HepG2 (cell line): ENCODE data around the gene HLA-DQB2. TPM values are rescaled to one million over a fixed set of nuclear protein-coding genes. Genes with fewer than 3 reads are reported as not detected.

ENCODE experiments used
- ATAC-seq: fragments of 200-7000 bp; cut with Tn5 transposase; 3 replicates; pipeline ENCODE4 v1.9.1; 2020; ENCODE audit warnings: mild to moderate bottlenecking, moderate library complexity
- BruUV-seq: library from RNA; stranded (reverse); fragments of 400-500 nt; replicated peaks from 2 replicates; lab custom pipeline; 2021; lab: Mats Ljungman, UMichigan
- CTCF ChIA-PET: fragments of 300-600 bp; formaldehyde crosslinking; extraction: SDS; loops from one replicate; lab custom pipeline; 2021; ENCODE audit warnings: low total read pairs, inconsistent platforms, low intra/inter-chr PET ratio; lab: Yijun Ruan, JAX
- POLR2A ChIA-PET: fragments of 350-600 bp; sonication (Branson Sonifier 250); formaldehyde crosslinking; loops from one replicate; lab custom pipeline; 2020; ENCODE audit warnings: antibody characterized with exemption, inconsistent platforms; lab: Yijun Ruan, JAX
- DNase-seq: peaks from one replicate; pipeline ENCODE4 v3.0.0-alpha.2; 2015; ENCODE audit warnings: low spot score
- FAIRE-seq: peaks from 3 replicates; lab custom pipeline; 2011; peaks lifted over from hg19 to GRCh38; lab: Jason Lieb, UNC
- H2AFZ ChIP-seq: one replicate; pipeline ENCODE4 v1.6.1; 2011; ENCODE audit warnings: low read length, inconsistent platforms
- H3K27ac ChIP-seq: fragments of 300-600 bp; 3 replicates; pipeline ENCODE4 v1.8.0; 2011; ENCODE audit warnings: mixed run types, mild to moderate bottlenecking, mixed read lengths, low read length, inconsistent platforms; ENCODE audit not compliant: insufficient read depth; ENCODE audit errors: extremely low read length
- H3K27me3 ChIP-seq, 2 experiments: fragments of 200-600 bp in 1 of 2; 2 replicates in 1 of 2; 3 replicates in 1 of 2; pipeline versions ENCODE4 v1.6.0 to v1.8.0; 2011; ENCODE audit warnings: low read length in 2 of 2, mild to moderate bottlenecking in 2 of 2, moderate library complexity in 2 of 2, inconsistent platforms in 1 of 2; ENCODE audit not compliant: insufficient read depth in 2 of 2, control insufficient read depth in 1 of 2
- H3K36me3 ChIP-seq, 2 experiments: fragments of 200-600 bp in 1 of 2; replicated peaks in 1 of 2; 2 replicates in 1 of 2; 3 replicates in 1 of 2; pipeline versions ENCODE4 v1.5.1 to v1.8.0; 2011; ENCODE audit warnings: low read length in 2 of 2, inconsistent platforms in 1 of 2; ENCODE audit not compliant: insufficient read depth in 2 of 2, control insufficient read depth in 1 of 2
- H3K4me1 ChIP-seq: 2 replicates; pipeline ENCODE4 v1.5.1; 2012; ENCODE audit warnings: low read length, inconsistent platforms; ENCODE audit not compliant: insufficient read depth
- H3K4me2 ChIP-seq: 2 replicates; pipeline ENCODE4 v1.6.0; 2011; ENCODE audit warnings: low read depth, low read length, inconsistent platforms
- H3K4me3 ChIP-seq, 3 experiments: fragments of 200-600 bp in 1 of 3; sonication (generic), shearing (Covaris generic) in 1 of 3; replicated peaks in 1 of 3; 2 replicates each; pipeline ENCODE4 v1.5.1; 2011 to 2016; ENCODE audit warnings: low read length in 3 of 3, inconsistent platforms in 2 of 3, low read depth in 2 of 3, mild to moderate bottlenecking in 2 of 3, control low read depth in 1 of 3, mixed read lengths in 1 of 3; ENCODE audit not compliant: insufficient read depth in 1 of 3
- H3K79me2 ChIP-seq: one replicate; pipeline ENCODE4 v1.6.1; 2011; ENCODE audit warnings: low read length, inconsistent platforms; ENCODE audit not compliant: insufficient read depth
- H3K9ac ChIP-seq: 2 replicates; pipeline ENCODE4 v1.6.0; 2011; ENCODE audit warnings: mild to moderate bottlenecking, low read depth, low read length, inconsistent platforms; ENCODE audit not compliant: insufficient read depth
- H3K9me3 ChIP-seq: 2 replicates; pipeline ENCODE4 v1.5.1; 2012; ENCODE audit warnings: mild to moderate bottlenecking, low read length
- H4K20me1 ChIP-seq: 2 replicates; pipeline ENCODE4 v1.6.0; 2011; ENCODE audit warnings: inconsistent platforms, mild to moderate bottlenecking, low read length, moderate library complexity; ENCODE audit not compliant: insufficient read depth
- ETV6 ChIP-seq: sonication (generic); formaldehyde crosslinking; conservative IDR thresholded peaks from 2 replicates; pipeline ENCODE4 v1.4.0; 2020; ENCODE audit warnings: missing genetic modification reagents
- HDAC1 ChIP-seq: sonication (generic); formaldehyde crosslinking; IDR thresholded peaks from 2 replicates; pipeline ENCODE4 v1.5.1; 2020; ENCODE audit warnings: mild to moderate bottlenecking, missing genetic modification reagents
- ZNF318 ChIP-seq: sonication (generic); formaldehyde crosslinking; IDR thresholded peaks from 2 replicates; pipeline ENCODE4 v1.4.0; 2020; ENCODE audit warnings: mild to moderate bottlenecking, missing genetic modification reagents
- ZNF354B ChIP-seq: sonication (generic); formaldehyde crosslinking; IDR thresholded peaks from 2 replicates; pipeline ENCODE4 v1.8.0; 2022; ENCODE audit warnings: mild to moderate bottlenecking, missing genetic modification reagents
- ZNF740 ChIP-seq: sonication (generic); formaldehyde crosslinking; IDR thresholded peaks from 2 replicates; pipeline ENCODE4 v1.4.0; 2020; ENCODE audit warnings: missing genetic modification reagents
- WGBS: methylation state at CpG from one replicate; pipeline ENCODE4 v1.1.6; 2017; ENCODE audit warnings: low lambda C conversion rate; 5-methylcytosine and 5-hydroxymethylcytosine counted together
- in situ Hi-C: cut with HindIII; loops from 2 replicates; pipeline ENCODE4 v1.10.0; 2017; ENCODE audit warnings: low pct_unique_long_range_greater_than_20kb; ENCODE audit not compliant: extremely low pct_ligation_motif_present
- intact Hi-C: fragments of 100-400 bp; cut with micrococcal nuclease; formaldehyde crosslinking; loops from one replicate; pipeline ENCODE4 v1.10.0; 2022; ENCODE audit not compliant: unreplicated experiment
- polyA plus RNA-seq, 8 experiments: library from polyadenylated mRNA; depleted of rRNA in 3 of 8; stranded (reverse) in 7 of 8; unstranded in 1 of 8; fragments of >200 nt; fragmentation: Illumina TruSeq in 4 of 8; extraction: Trizol in 4 of 8; gene quantifications; 2 replicates each; pipeline versions ENCODE4 v1.2.1 to v1.2.3, GENCODE V29; 2011 to 2016; ENCODE audit warnings: low read depth in 4 of 8, missing spikeins in 1 of 8, mixed read lengths in 1 of 8; ENCODE audit not compliant: insufficient read depth in 1 of 8
- total RNA-seq, 5 experiments: library from RNA; depleted of rRNA; stranded (reverse); fragments of >200 nt; fragmentation: Illumina TruSeq; extraction: Trizol; gene quantifications; 2 replicates each; pipeline ENCODE4 v1.2.3, GENCODE V29; 2016; ENCODE audit warnings: low read depth in 1 of 5

The HLA-DQB2 gene
- total and polyA plus RNA-seq, 2 of the 13 experiments (the other 11 are each of a cell fraction or from before 2014, with no cell fraction given): not detected

- in situ Hi-C loops: loop anchor here (5.0 to 25.0 kb wide), 3 partner anchors 387 to 712 kb away; no protein-coding TSS in a partner anchor
- no peak for FAIRE-seq
- H2AFZ ChIP-seq: no peak overlapping the region
- no peak for DNase-seq
- H3K9me3 ChIP-seq: no peaks in the 10 kb centered on the region
- no peak overlapping the region for H3K4me2 ChIP-seq
- ATAC-seq: no peak
- no peaks in the 10 kb centered on the region for H4K20me1 ChIP-seq
- no peak overlapping the region for H3K9ac ChIP-seq
- no peaks in the 10 kb centered on the region for H3K79me2 ChIP-seq
- no TSS peak for BruUV-seq
- ChIA-PET CTCF (no interaction called here), POLR2A (interaction anchor here (0.6 kb wide), 1 partner anchor 622 kb away, joined by 4 read pairs; no protein-coding TSS in a partner anchor)
- H3K4me1 ChIP-seq: peaks cover 15% of the 10 kb centered on the region
- intact Hi-C loops: loop anchor here (10.0 kb wide), 1 partner anchor 555 kb away; no protein-coding TSS in a partner anchor
- H3K4me3 ChIP-seq: no peak overlapping the region
- no peaks in the 10 kb centered on the region for H3K36me3 ChIP-seq
- no peak for TF ChIP-seq ZNF740 (CRISPR knock-in tag)
- no peak for TF ChIP-seq ZNF318 (CRISPR knock-in tag)
- TF ChIP-seq ETV6 (CRISPR knock-in tag): no peak
- TF ChIP-seq ZNF354B (CRISPR knock-in tag): no peak
- no peak for TF ChIP-seq HDAC1 (CRISPR knock-in tag)
- WGBS: 4% methylated on average over 3 of the region's 3 CpGs
- H3K27me3 ChIP-seq: peaks cover 0 to 18% of the 10 kb centered on the region in 2 experiments; a peak in 3 of 5 replicates
- H3K27ac ChIP-seq: no peak overlapping the region
Observed at GRCh38 chr6:32799740-32800139, 36.4 kb upstream of the HLA-DQB2 start.
